PC-3 (cell line): ENCODE measurements around the gene HDHD3. TPM values are rescaled to one million over a fixed set of nuclear protein-coding genes. Genes with fewer than 3 reads are reported as not detected.

Experiments used
- ATAC-seq: fragments of 200-7000 bp; cut with Tn5 transposase; 2 replicates; pipeline ENCODE4 v1.9.1; 2020; ENCODE audit warnings: mild to moderate bottlenecking, moderate library complexity
- BruUV-seq: library from RNA; stranded (reverse); fragments of 400-500 nt; replicated peaks from 2 replicates; lab custom pipeline; 2021; lab: Mats Ljungman, UMichigan
- CTCF ChIA-PET: fragments of 300-600 bp; sonication (Branson Sonifier 250); formaldehyde crosslinking; loops from one replicate; lab custom pipeline; 2022; ENCODE audit warnings: antibody characterized with exemption; lab: Charles Lee
- POLR2A ChIA-PET: fragments of 300-600 bp; sonication (Branson Sonifier 250); formaldehyde crosslinking; loops from one replicate; lab custom pipeline; 2022; ENCODE audit warnings: antibody characterized with exemption; ENCODE audit not compliant: unreplicated experiment; lab: Charles Lee
- DNase-seq: peaks from one replicate; pipeline ENCODE4 v3.0.0-alpha.2; 2015
- H2AFZ ChIP-seq: fragments of 300-600 bp; sonication (generic); 2 replicates; pipeline ENCODE4 v1.6.0; 2016; ENCODE audit warnings: antibody characterized with exemption, low read length
- H3F3A ChIP-seq: fragments of 300-600 bp; sonication (generic); one replicate; pipeline ENCODE4 v1.6.0; 2017; ENCODE audit warnings: antibody characterized with exemption, low read length, control low read depth, mild to moderate bottlenecking; ENCODE audit not compliant: unreplicated experiment
- H3K27ac ChIP-seq: fragments of 300-600 bp; sonication (generic); 2 replicates; pipeline ENCODE4 v1.5.1; 2016; ENCODE audit warnings: mild to moderate bottlenecking, low read length
- H3K27me3 ChIP-seq: fragments of 300-600 bp; sonication (generic); 2 replicates; pipeline ENCODE4 v1.6.1; 2016; ENCODE audit warnings: low read length, mixed read lengths
- H3K36me3 ChIP-seq: fragments of 300-600 bp; sonication (generic); 2 replicates; pipeline ENCODE4 v1.6.1; 2016; ENCODE audit warnings: low read depth, mixed run types, low read length, mixed read lengths
- H3K4me1 ChIP-seq: fragments of 300-600 bp; sonication (generic); 2 replicates; pipeline ENCODE4 v1.5.1; 2016; ENCODE audit warnings: low read length; ENCODE audit not compliant: insufficient read depth
- H3K4me2 ChIP-seq: fragments of 300-600 bp; sonication (generic); 2 replicates; pipeline ENCODE4 v1.6.0; 2016; ENCODE audit warnings: low read length
- H3K4me3 ChIP-seq: fragments of 300-600 bp; sonication (generic); 2 replicates; pipeline ENCODE4 v1.5.1; 2016; ENCODE audit warnings: mild to moderate bottlenecking, low read length, mixed read lengths
- H3K79me2 ChIP-seq: fragments of 300-600 bp; sonication (generic); 2 replicates; pipeline ENCODE4 v1.6.1; 2017; ENCODE audit warnings: low read length, mixed read lengths
- H3K9ac ChIP-seq: fragments of 300-600 bp; sonication (generic); 2 replicates; pipeline ENCODE4 v1.6.0; 2016; ENCODE audit warnings: mild to moderate bottlenecking, low read length
- H3K9me2 ChIP-seq: fragments of 300-600 bp; sonication (generic); replicated peaks from 2 replicates; pipeline ENCODE4 v1.6.1; 2016; ENCODE audit warnings: mixed run types, low read length, mixed read lengths
- H3K9me3 ChIP-seq: fragments of 300-600 bp; sonication (generic); 2 replicates; pipeline ENCODE4 v1.6.1; 2016; ENCODE audit warnings: low read length, mixed read lengths
- H4K20me1 ChIP-seq: fragments of 300-600 bp; sonication (generic); 2 replicates; pipeline ENCODE4 v1.6.1; 2016; ENCODE audit warnings: low read length, mixed read lengths
- EZH2 ChIP-seq: fragments of 300-600 bp; sonication (generic); IDR thresholded peaks from one replicate; pipeline ENCODE4 v1.6.1; 2017; ENCODE audit warnings: antibody characterized with exemption, mild to moderate bottlenecking, low read length; ENCODE audit not compliant: unreplicated experiment
- EZH2phosphoT487 ChIP-seq: fragments of 300-600 bp; sonication (generic); IDR thresholded peaks from 2 replicates; pipeline ENCODE4 v1.6.1; 2018; ENCODE audit warnings: mild to moderate bottlenecking, antibody characterized with exemption, low read length, borderline replicate concordance
- intact Hi-C: fragments of 100-400 bp; cut with micrococcal nuclease; formaldehyde crosslinking; loops from 2 replicates; pipeline ENCODE4 v1.9.0; 2023
- total RNA-seq: library from RNA; depleted of rRNA; stranded (reverse); fragments of >200 nt; gene quantifications from 2 replicates; pipeline ENCODE4 v1.2.3, GENCODE V29; 2014
- TF ChIP-seq, protein P1 (sequence below): fragments of 300-600 bp; sonication (generic); conservative IDR thresholded peaks from 2 replicates; pipeline ENCODE4 v1.5.1; 2017; ENCODE audit warnings: antibody characterized with exemption, low read depth, mild to moderate bottlenecking, low read length

HDHD3 gene
- total RNA-seq, 1 experiment from 2014 or later: 17.8 TPM

DNA sequence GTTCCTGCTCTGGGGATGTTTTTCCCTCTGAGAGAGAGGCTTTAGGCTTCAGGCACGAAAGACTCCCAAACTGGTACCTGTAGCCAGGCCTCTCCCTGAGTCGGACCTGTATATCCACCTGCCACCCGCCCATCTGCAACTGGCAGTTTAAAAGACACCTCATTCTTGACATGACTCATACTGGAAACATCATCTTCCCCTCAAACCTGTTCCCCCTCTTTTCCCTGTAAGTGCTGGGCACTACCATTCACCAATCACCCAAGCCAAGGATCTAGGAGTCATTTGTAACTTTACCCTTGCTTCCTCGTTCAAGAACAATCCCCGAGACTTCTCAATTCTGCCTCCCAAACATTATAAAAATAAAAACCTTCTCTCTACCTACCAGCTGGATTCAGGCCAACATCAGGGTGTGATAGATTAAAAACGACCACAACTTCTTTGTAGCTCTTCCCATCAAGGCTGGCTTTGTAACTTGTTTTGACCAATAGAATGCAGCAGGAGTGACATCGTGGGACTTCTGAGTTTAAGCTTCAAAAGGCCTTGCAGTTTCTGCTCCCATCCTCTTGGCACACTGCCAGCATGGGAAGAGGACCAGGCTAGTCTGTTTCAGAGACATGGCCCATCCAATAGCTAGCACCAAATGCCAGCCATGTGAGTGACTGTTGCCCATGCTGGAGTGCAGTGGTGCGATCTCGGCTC lies 34.9 kb downstream of the HDHD3 start:
- H3K4me2 ChIP-seq: peak overlapping the region; percentile 61
- H3F3A ChIP-seq: no peaks in the 10 kb centered on the region
- no peaks in the 10 kb centered on the region for H3K27me3 ChIP-seq
- no TSS peak for BruUV-seq
- intact Hi-C loops: loop anchor here (2.0 kb wide), 2 partner anchors 33 to 59 kb away; partner anchors contain the start of gene ALAD
- peak overlapping the region; percentile 35 for H2AFZ ChIP-seq
- CTCF ChIA-PET: no interaction called here
- H3K9me2 ChIP-seq: no peaks in the 10 kb centered on the region
- no peaks in the 10 kb centered on the region for H4K20me1 ChIP-seq
- no peaks in the 10 kb centered on the region for H3K36me3 ChIP-seq
- ATAC-seq: peak; percentile 52
- peaks cover 25% of the 10 kb centered on the region for H3K4me1 ChIP-seq
- H3K27ac ChIP-seq: peak overlapping the region; percentile 63
- no peaks in the 10 kb centered on the region for H3K79me2 ChIP-seq
- peak overlapping the region; percentile 7; the same call in 1 of the 2 replicates for H3K4me3 ChIP-seq
- peak; percentile 90 for DNase-seq
- no peaks in the 10 kb centered on the region for H3K9me3 ChIP-seq
- H3K9ac ChIP-seq: no peak overlapping the region
- TF ChIP-seq, protein P1, sequence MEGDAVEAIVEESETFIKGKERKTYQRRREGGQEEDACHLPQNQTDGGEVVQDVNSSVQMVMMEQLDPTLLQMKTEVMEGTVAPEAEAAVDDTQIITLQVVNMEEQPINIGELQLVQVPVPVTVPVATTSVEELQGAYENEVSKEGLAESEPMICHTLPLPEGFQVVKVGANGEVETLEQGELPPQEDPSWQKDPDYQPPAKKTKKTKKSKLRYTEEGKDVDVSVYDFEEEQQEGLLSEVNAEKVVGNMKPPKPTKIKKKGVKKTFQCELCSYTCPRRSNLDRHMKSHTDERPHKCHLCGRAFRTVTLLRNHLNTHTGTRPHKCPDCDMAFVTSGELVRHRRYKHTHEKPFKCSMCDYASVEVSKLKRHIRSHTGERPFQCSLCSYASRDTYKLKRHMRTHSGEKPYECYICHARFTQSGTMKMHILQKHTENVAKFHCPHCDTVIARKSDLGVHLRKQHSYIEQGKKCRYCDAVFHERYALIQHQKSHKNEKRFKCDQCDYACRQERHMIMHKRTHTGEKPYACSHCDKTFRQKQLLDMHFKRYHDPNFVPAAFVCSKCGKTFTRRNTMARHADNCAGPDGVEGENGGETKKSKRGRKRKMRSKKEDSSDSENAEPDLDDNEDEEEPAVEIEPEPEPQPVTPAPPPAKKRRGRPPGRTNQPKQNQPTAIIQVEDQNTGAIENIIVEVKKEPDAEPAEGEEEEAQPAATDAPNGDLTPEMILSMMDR: no peak
- no peak for TF ChIP-seq EZH2
- TF ChIP-seq EZH2phosphoT487: no peak
- POLR2A ChIA-PET: no interaction called here

DNA sequence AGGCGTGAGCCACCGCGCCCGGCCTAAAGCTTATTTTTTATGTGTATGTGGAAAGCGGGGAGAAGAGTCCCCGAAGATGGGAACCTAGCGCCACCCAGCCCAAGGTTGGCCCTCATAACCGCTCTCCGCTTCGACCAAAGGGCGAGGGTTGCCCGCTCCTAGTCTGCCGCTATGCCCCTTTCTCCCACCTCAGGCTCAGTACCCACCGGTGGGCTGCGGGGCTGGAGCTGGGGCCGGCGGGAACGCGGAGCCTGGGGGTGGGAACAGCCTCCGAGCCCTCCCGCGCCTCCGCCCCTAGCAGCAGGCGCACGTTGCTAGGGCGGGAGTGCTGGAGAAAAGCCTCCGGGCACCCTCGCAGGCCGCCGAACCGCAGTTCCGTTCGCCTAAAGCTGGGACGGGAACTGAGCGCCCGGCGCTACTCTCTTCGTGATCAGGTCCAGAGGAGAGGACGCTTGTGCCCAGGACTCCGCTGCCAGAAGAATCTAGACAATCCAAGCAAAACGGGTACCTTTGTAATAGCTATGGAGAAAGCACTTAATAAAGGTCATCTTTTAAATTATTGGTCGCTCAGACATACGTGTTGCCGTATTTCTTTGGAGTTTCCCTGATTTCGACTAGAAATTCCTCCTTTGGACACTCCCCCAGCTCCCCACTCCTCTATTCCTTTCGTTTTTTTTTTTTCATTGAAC lies 36.6 kb downstream of the HDHD3 start, which contains the start of gene WDR31:
TSS of gene WDR31 (minus strand) at position 265 of the 689 bp plus-strand sequence. CDS start 8,253 bp downstream, outside the sequence.
- TSS peak; percentile 95 for BruUV-seq
- Histone ChIP-seq H3K9me2 (no peaks in the 10 kb centered on the region), H3K4me2 (peak within 1 kb of the TSS; percentile 89), H3K36me3 (no peaks in the 10 kb centered on the region), H3K79me2 (no peaks in the 10 kb centered on the region), H3K4me3 (peak within 1 kb of the TSS; percentile 91), H3F3A (no peaks in the 10 kb centered on the region), H3K27ac (peak within 1 kb of the TSS; percentile 63), H3K9me3 (no peaks in the 10 kb centered on the region), H3K27me3 (no peaks in the 10 kb centered on the region), H3K9ac (peak within 1 kb of the TSS; percentile 81), H3K4me1 (peaks cover 25% of the 10 kb centered on the region), H2AFZ (peak within 1 kb of the TSS; percentile 94), H4K20me1 (no peaks in the 10 kb centered on the region)
- ChIA-PET POLR2A (interaction anchor here (0.6 to 0.7 kb wide), 4 partner anchors 35 to 462 kb away, joined by 3 to 4 read pairs (median 4); no protein-coding TSS in a partner anchor), CTCF (interaction anchor here (0.8 kb wide), 1 partner anchor 10 kb away, joined by 4 read pairs; no protein-coding TSS in a partner anchor)
- DNase-seq: peak; percentile 79
- peak; percentile 87 for ATAC-seq
- intact Hi-C loops: loop anchor here (2.0 kb wide), 2 partner anchors 31 to 61 kb away; partner anchors contain the start of gene ALAD
- TF ChIP-seq EZH2phosphoT487: no peak
- TF ChIP-seq, protein P1: no peak
- no peak for TF ChIP-seq EZH2
